Measurements from ENCODE around the gene UBE2H. TPM values are rescaled to one million over a fixed set of nuclear protein-coding genes. Genes with fewer than 3 reads are reported as not detected.
"Not testable (repeated sequence)": the region's sequence is repeated elsewhere in the genome, so short reads cannot be mapped to it uniquely, and the experiment has no call there.

UBE2H gene
- total RNA-seq, 4 donors from 2014 or later, result 31.0 to 131 (median 53.3) TPM

DNA sequence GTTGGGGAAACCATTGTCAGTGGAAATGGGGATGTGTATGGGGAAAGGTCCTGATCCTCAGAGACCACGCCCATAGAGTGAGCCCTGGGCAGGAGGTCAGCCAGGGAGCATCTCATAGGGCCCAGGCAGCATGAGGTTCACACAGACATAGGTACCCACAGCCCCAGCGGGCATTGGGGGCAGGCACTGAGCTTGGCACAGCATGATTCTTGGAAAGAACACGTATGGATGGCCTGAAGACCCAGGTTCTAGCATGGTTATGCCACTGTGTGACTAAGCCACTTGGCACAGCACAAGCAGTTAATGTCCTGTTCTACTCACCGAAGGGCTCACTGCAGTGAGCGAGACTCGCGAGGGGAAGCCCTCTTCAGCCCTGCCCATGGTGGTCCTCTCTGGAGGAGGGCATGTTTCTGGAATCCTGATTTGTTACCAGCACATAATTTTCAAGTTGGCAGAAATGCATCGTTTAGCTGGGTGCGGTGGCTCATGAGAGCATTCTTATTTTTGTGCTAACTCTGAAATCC lies 125.2 kb downstream of the UBE2H start:
- peaks cover 16 to 42% (median 32%) of the 10 kb centered on the region in 4 donors for H3K4me1 ChIP-seq
- no peak overlapping the region for H3K27ac ChIP-seq
- H3K36me3 ChIP-seq, result no peaks in the 10 kb centered on the region
- WGBS, 2 donors (ENCODE audit: low coverage in 1 of 2), result 84% methylated on average over 9 of the region's 9 CpGs; no CpG with 5 or more reads in 1 of the 2 donors
- no peak for DNase-seq
- no peaks in the 10 kb centered on the region for H3K9me3 ChIP-seq
- H3K4me3 ChIP-seq, result no peak overlapping the region
- no peaks in the 10 kb centered on the region for H3K27me3 ChIP-seq
- in situ Hi-C loops (cut with MboI; ENCODE audit: low pct_ligation_motif_present in 1 of 4, low pct_unique_long_range_greater_than_20kb in 1 of 4, low sequenced_read_pairs in 3 of 4) (loop anchor here (10.0 to 25.0 kb wide), 2 partner anchors 185 to 187 kb away; no protein-coding TSS in a partner anchor), intact Hi-C loops (cut with DNase I; ENCODE audit: low total_unique reads) (loop anchor here (10.0 kb wide), 1 partner anchor 187 kb away; no protein-coding TSS in a partner anchor)
- TF ChIP-seq POLR2AphosphoS5 (IDR thresholded peaks at IDR 0.05), result no peak
- no peak for TF ChIP-seq POLR2A (IDR thresholded peaks at IDR 0.05)

DNA sequence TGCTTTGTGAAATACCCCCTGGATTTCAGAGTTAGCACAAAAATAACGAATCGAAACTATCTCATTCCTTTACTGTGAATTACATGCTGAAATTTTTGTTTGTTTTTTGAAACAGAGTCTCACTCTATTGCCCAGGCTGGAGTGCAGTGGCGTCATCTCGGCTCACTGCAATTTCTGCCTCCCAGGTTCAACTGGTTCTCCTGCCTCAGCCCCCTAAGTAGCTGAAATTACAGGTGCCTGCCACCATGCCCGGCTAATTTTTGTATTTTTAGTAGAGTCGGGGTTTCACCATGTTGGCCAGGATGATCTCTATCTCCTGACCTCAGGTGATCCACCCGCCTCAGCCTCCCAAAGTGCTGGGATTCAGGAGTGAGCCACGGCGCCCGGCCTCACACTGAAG lies 125.9 kb downstream of the UBE2H start:
- H3K4me1 ChIP-seq, result peaks cover 15 to 36% (median 25%) of the 10 kb centered on the region in 4 donors
- in situ Hi-C loops (cut with MboI; ENCODE audit: low pct_ligation_motif_present in 1 of 4, low pct_unique_long_range_greater_than_20kb in 1 of 4, low sequenced_read_pairs in 3 of 4), result loop anchor here (10.0 to 25.0 kb wide), 2 partner anchors 185 to 188 kb away; no protein-coding TSS in a partner anchor
- H3K27ac ChIP-seq, DNase-seq, H3K27me3 ChIP-seq, H3K36me3 ChIP-seq, H3K9me3 ChIP-seq, H3K4me3 ChIP-seq: not testable (repeated sequence)
- intact Hi-C loops (cut with DNase I; ENCODE audit: low total_unique reads), result loop anchor here (10.0 kb wide), 1 partner anchor 188 kb away; no protein-coding TSS in a partner anchor
- WGBS, 2 donors (ENCODE audit: low coverage in 1 of 2), result 72 to 79% methylated on average over 9 to 10 of the region's 10 CpGs

DNA sequence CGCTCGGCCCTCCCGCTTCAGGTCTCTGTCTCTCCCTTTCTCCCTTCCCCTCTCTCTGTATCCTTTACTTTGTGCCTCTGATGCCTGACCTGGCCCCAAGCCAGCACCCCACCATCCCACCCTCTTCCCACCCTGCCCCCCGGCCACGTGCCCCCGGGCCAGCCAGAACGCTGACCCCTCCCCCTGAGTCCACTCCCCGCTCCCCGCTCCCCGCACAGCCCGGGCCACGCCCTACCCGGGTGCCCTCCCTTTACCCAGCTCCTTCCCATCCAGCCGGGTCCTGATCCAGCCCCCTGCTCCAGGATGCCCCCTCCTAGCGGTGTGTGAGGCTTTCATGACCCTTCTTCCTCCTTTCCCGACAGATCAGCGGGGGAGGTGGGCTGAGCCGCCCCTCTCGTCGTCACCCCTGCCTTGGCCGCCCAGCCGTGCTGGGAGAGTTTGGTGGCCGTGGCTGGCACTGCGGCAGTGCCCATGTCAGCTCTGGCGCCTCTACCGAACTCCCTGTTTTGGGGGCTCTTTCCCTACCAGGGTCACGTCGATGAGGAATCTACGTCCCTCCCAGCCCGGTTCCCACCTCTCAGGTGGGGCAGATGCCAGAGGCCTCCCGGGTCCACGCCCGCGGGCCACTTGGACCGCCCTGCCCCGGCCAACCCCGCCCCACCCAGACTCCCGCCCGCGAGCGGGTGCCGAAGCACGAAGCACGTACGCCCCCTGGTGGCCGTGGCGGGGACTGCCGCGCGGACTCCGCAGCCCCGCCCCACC lies 127.4 kb downstream of the UBE2H start:
- in situ Hi-C loops (cut with MboI; ENCODE audit: low pct_ligation_motif_present in 1 of 4, low pct_unique_long_range_greater_than_20kb in 1 of 4, low sequenced_read_pairs in 3 of 4), result loop anchor here (10.0 to 25.0 kb wide), 2 partner anchors 187 to 189 kb away; no protein-coding TSS in a partner anchor

DNA sequence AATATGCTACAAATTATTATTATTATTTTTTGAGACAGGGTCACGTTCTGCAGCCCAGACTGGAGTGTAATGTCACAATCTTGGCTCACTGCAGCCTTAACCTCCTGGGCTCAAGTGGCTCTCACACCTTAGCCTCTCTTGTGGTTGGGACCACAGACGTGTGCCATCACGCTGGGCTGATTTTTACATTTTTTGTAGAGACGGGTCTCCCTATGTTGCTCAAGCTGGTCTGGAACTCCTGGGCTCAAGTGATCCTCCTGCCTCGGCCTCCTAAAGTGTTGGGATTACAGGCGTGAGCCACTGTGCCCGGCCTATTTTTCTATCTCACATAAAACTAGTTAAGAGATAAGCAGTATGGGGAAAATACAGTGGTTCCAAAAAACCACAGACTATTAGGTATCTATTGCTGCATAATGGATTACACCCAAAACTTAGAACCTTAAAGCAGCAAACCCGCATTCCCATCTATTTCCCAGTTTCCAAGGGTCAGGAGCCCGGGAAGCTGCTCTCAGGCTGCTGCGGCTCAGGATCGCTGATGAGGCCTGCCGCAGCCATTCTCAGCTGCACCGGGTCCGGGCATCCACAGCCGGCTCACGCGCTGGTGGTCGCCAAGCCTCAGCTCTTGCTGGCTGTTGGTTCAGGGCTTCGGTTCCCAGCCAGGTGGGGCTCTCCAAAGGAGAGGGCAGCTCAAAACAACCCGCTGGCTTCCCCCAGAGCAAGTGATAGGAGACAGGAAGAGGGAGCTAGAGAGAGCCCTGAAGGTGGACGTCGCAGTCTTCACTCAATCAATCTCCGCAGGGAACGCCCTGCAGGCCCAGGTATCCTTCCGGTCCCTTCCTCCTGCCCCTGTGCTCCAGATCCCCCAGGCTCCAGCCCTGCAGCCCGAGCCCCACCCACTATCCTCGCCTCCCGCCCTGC lies 128.2 kb downstream of the UBE2H start:
- WGBS, 2 donors (ENCODE audit: low coverage in 1 of 2), result 36 to 80% methylated on average over 2 to 25 of the region's 28 CpGs
- Histone ChIP-seq H3K4me3 (peak overlapping the region; percentile 39 to 63 (median 49)), H3K36me3 (no peaks in the 10 kb centered on the region), H3K4me1 (peaks cover 0 to 15% (median 10%) of the 10 kb centered on the region in 4 donors), H3K27ac (peak overlapping the region; percentile 31 to 74 (median 58)), H3K9me3 (no peaks in the 10 kb centered on the region), H3K27me3 (no peaks in the 10 kb centered on the region)
- TF ChIP-seq POLR2AphosphoS5 (IDR thresholded peaks at IDR 0.05) (no peak), EP300 (IDR thresholded peaks at IDR 0.05; ENCODE audit: low read depth) (no peak), POLR2A (IDR thresholded peaks at IDR 0.05) (no peak)
- TF ChIP-seq, protein P1, sequence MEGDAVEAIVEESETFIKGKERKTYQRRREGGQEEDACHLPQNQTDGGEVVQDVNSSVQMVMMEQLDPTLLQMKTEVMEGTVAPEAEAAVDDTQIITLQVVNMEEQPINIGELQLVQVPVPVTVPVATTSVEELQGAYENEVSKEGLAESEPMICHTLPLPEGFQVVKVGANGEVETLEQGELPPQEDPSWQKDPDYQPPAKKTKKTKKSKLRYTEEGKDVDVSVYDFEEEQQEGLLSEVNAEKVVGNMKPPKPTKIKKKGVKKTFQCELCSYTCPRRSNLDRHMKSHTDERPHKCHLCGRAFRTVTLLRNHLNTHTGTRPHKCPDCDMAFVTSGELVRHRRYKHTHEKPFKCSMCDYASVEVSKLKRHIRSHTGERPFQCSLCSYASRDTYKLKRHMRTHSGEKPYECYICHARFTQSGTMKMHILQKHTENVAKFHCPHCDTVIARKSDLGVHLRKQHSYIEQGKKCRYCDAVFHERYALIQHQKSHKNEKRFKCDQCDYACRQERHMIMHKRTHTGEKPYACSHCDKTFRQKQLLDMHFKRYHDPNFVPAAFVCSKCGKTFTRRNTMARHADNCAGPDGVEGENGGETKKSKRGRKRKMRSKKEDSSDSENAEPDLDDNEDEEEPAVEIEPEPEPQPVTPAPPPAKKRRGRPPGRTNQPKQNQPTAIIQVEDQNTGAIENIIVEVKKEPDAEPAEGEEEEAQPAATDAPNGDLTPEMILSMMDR (IDR thresholded peaks at IDR 0.05), result no peak
- intact Hi-C loops (cut with DNase I; ENCODE audit: low total_unique reads) (loop anchor here (10.0 kb wide), 1 partner anchor 190 kb away; no protein-coding TSS in a partner anchor), in situ Hi-C loops (cut with MboI; ENCODE audit: low pct_ligation_motif_present in 1 of 4, low pct_unique_long_range_greater_than_20kb in 1 of 4, low sequenced_read_pairs in 3 of 4) (loop anchor here (10.0 to 25.0 kb wide), 3 partner anchors 162 to 190 kb away; no protein-coding TSS in a partner anchor)
- DNase-seq, result no peak

More for the DNA sequence above, 127.4 kb downstream of the UBE2H start:
- peaks cover 3 to 24% (median 17%) of the 10 kb centered on the region in 4 donors for H3K4me1 ChIP-seq
- no peaks in the 10 kb centered on the region for H3K27me3 ChIP-seq
- no peaks in the 10 kb centered on the region for H3K36me3 ChIP-seq
- TF ChIP-seq, protein P1 (IDR thresholded peaks at IDR 0.05), result peak; percentile 54 to 99 (median 99)
- TF ChIP-seq EP300 (IDR thresholded peaks at IDR 0.05; ENCODE audit: low read depth) (no peak), POLR2A (IDR thresholded peaks at IDR 0.05) (no peak), POLR2AphosphoS5 (IDR thresholded peaks at IDR 0.05) (peak in 2 of 3 donors; percentile 25 to 30)
- peak overlapping the region; percentile 31 to 74 (median 58) for H3K27ac ChIP-seq
- H3K4me3 ChIP-seq, result peak overlapping the region; percentile 39 to 63 (median 49)
- H3K9me3 ChIP-seq, result no peaks in the 10 kb centered on the region
- intact Hi-C loops (cut with DNase I; ENCODE audit: low total_unique reads), result loop anchor here (10.0 kb wide), 1 partner anchor 189 kb away; no protein-coding TSS in a partner anchor
- DNase-seq, result peak; percentile 92
- WGBS, 2 donors (ENCODE audit: low coverage in 1 of 2), result 0 to 2% methylated on average over 10 to 37 of the region's 52 CpGs

DNA sequence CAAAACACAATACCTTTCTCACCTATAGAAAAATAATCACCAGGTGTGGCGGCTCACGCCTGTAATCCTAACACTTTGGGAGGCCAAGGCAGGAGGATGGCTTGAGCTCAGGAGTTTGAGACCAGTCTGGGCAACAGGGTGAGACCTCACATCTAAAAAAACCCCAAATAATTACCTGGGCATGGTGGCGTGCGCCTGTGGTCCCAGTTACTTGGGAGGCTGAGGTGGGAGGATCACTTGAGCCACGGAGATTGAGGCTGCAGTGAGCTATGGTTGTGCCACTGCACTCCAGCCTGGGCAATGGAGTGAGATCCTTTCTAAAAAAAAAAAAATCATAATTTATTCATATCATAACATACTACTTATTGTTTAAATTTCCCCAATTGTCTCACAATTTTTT lies 129.6 kb downstream of the UBE2H start:
- not testable (repeated sequence) for H3K27me3 ChIP-seq, DNase-seq, H3K36me3 ChIP-seq, H3K9me3 ChIP-seq, H3K4me3 ChIP-seq, H3K27ac ChIP-seq
- intact Hi-C loops (cut with DNase I; ENCODE audit: low total_unique reads) (loop anchor here (10.0 kb wide), 1 partner anchor 192 kb away; no protein-coding TSS in a partner anchor), in situ Hi-C loops (cut with MboI; ENCODE audit: low pct_ligation_motif_present in 1 of 4, low pct_unique_long_range_greater_than_20kb in 1 of 4, low sequenced_read_pairs in 3 of 4) (loop anchor here in 3 of 4 donors (10.0 to 25.0 kb wide), 2 partner anchors 161 to 192 kb away; no protein-coding TSS in a partner anchor)
- 93 to 94% methylated on average over 2 to 5 of the region's 5 CpGs for WGBS, 2 donors (ENCODE audit: low coverage in 1 of 2)
- peaks cover 0 to 15% (median 10%) of the 10 kb centered on the region in 4 donors for H3K4me1 ChIP-seq
